T-helper 2 cell treated with Interferon-gamma antibody and Interleukin-4, amounts not matched to agents 5 μg/mL and 100 μg/mL, for 36 hours (primary cell): ENCODE data around the gene CAPRIN2.

ENCODE experiments used
- DNase-seq: peaks from one replicate; pipeline ENCODE4 v3.0.0; 2021; ENCODE audit warnings: low spot score
- H3K27ac Mint-ChIP-seq: one replicate; pipeline ENCODE4 v1.8.0; 2021; ENCODE audit warnings: mild to moderate bottlenecking, mixed read lengths
- H3K27me3 Mint-ChIP-seq: one replicate; pipeline ENCODE4 v1.8.0; 2021; ENCODE audit warnings: low read depth, mixed read lengths
- H3K36me3 Mint-ChIP-seq: one replicate; pipeline ENCODE4 v1.8.0; 2021; ENCODE audit warnings: low read depth, mixed read lengths
- H3K4me1 Mint-ChIP-seq: one replicate; pipeline ENCODE4 v1.8.0; 2021; ENCODE audit warnings: low read depth, mixed read lengths
- H3K4me3 Mint-ChIP-seq: one replicate; pipeline ENCODE4 v1.8.0; 2022; ENCODE audit warnings: mild to moderate bottlenecking, moderate library complexity, mixed read lengths
- H3K9me3 Mint-ChIP-seq: one replicate; pipeline ENCODE4 v1.8.0; 2021; ENCODE audit warnings: mixed read lengths

Gene CAPRIN2, protein sequence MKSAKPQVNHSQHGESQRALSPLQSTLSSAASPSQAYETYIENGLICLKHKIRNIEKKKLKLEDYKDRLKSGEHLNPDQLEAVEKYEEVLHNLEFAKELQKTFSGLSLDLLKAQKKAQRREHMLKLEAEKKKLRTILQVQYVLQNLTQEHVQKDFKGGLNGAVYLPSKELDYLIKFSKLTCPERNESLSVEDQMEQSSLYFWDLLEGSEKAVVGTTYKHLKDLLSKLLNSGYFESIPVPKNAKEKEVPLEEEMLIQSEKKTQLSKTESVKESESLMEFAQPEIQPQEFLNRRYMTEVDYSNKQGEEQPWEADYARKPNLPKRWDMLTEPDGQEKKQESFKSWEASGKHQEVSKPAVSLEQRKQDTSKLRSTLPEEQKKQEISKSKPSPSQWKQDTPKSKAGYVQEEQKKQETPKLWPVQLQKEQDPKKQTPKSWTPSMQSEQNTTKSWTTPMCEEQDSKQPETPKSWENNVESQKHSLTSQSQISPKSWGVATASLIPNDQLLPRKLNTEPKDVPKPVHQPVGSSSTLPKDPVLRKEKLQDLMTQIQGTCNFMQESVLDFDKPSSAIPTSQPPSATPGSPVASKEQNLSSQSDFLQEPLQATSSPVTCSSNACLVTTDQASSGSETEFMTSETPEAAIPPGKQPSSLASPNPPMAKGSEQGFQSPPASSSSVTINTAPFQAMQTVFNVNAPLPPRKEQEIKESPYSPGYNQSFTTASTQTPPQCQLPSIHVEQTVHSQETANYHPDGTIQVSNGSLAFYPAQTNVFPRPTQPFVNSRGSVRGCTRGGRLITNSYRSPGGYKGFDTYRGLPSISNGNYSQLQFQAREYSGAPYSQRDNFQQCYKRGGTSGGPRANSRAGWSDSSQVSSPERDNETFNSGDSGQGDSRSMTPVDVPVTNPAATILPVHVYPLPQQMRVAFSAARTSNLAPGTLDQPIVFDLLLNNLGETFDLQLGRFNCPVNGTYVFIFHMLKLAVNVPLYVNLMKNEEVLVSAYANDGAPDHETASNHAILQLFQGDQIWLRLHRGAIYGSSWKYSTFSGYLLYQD

DNA sequence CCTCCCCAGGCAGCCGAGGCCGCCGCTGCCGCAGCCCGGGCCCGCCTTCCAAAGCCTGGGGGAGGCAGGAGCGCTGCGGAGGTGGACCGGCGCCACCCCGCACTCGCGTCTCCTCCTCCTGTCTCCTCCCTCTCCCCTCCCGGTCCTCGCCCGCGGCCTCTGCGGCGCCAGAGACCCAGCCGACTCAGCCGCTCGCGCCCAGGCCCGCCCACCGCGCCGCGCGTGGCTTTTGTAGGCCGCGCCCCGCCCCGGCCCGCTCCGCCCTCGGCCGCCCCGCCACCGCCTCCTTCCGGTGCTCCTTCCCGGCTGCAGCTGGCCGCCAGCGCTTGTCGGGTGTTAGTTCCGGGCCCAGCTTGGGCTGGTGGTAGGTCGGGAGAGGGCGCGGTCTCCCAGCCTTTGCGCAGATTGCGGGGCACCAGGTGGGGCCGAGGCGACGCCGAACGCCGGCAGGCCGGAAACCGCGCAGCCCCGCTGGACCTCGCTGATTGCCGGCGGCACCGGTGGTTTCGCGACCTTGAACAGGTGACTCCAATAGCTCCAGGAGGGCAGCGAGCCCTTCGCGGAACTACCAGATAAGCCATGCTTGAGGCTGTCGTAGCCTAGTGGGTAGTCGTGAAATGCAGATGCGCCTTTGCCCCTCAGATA, at the start of gene CAPRIN2:
CAPRIN2 (minus strand) TSS at position 202 of the 645 bp plus-strand sequence. CDS start 1,431 bp downstream, outside the sequence.
- peak; percentile 95 for DNase-seq
- H3K4me1 Mint-ChIP-seq: peaks cover 40% of the 10 kb centered on the region
- no peaks in the 10 kb centered on the region for H3K27me3 Mint-ChIP-seq
- peaks cover 3% of the 10 kb centered on the region for H3K36me3 Mint-ChIP-seq
- H3K4me3 Mint-ChIP-seq: peak within 1 kb of the TSS; percentile 93
- no peaks in the 10 kb centered on the region for H3K9me3 Mint-ChIP-seq
- H3K27ac Mint-ChIP-seq: peak within 1 kb of the TSS; percentile 74

DNA sequence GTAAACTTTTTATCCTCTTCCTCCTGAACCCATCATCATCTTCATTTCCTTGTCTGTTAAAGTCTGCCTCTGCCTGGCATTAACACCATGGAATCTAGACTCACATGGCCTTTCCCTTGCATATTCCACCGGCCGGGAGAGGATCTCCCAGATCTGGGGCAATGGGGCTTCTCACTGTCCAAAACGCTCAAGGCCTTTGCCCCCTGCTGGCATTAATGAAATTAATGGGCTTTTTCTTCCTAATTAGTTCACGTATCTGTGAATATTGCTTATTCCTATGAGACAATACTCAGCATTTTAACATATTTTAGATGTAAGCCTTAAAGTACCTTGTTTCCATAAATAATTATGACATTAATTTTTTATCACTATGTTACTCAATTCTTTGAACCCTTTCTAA, 42.9 kb upstream of the CAPRIN2 start:
- Mint-ChIP-seq H3K4me3 (peak overlapping the region; percentile 37), H3K9me3 (no peaks in the 10 kb centered on the region), H3K27me3 (peaks cover 36% of the 10 kb centered on the region), H3K36me3 (no peaks in the 10 kb centered on the region), H3K27ac (no peak overlapping the region), H3K4me1 (peaks cover 21% of the 10 kb centered on the region)
- no peak for DNase-seq

DNA sequence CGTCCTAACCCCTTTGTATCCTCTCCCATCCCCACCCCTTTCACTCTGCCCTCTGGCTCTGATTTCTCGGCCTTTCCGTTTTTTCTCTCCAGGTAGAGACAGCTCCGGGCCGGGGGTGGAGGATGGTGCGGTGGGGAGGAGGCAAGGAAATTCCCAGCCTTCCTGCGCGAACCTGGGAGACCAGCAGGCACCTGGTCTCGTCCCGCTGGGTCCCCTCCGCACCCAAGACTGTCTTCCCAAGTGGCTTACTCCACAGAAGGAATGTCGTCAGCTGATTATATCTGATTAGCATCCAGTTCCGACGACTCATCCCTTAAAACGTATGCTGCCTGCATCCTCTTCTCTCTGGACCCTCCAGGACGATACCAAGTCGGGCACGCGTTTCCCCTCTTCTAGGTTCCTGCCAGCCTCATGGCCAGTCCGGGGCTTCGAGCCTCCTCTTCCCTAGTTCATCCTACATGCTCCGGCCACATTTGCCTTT, 42.2 kb upstream of the CAPRIN2 start:
- no peaks in the 10 kb centered on the region for H3K36me3 Mint-ChIP-seq
- H3K27ac Mint-ChIP-seq: no peak overlapping the region
- peak overlapping the region; percentile 70 for H3K4me3 Mint-ChIP-seq
- H3K9me3 Mint-ChIP-seq: no peaks in the 10 kb centered on the region
- H3K27me3 Mint-ChIP-seq: peaks cover 36% of the 10 kb centered on the region
- peaks cover 21% of the 10 kb centered on the region for H3K4me1 Mint-ChIP-seq
- DNase-seq: no peak

DNA sequence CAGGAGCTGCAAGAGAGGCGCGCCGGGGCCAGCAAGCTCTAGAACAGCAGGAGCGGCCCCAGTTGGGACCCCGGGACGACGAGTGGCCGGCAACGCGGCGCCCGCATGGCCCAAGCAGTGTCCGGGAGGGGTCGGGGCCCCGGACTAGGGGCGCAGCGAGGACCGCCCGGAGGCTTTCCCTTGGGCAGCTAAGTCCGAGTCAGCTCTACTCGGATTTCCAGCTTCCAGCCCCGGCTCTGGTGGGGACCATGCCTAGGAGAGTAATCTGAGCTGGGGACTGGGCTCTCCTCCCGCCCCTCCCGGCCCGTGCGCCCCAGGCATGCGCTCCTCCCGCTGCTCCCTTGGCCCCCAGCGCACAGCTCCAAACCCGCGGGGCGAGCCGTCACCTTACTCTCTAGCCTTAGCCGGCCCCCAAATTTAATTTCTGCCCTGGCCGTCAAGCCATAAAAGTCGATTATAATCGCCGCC, 41.6 kb upstream of the CAPRIN2 start:
- DNase-seq: no peak
- Mint-ChIP-seq H3K36me3 (no peaks in the 10 kb centered on the region), H3K4me3 (peak overlapping the region; percentile 81), H3K27me3 (peaks cover 36% of the 10 kb centered on the region), H3K9me3 (no peaks in the 10 kb centered on the region), H3K4me1 (peaks cover 21% of the 10 kb centered on the region), H3K27ac (no peak overlapping the region)

DNA sequence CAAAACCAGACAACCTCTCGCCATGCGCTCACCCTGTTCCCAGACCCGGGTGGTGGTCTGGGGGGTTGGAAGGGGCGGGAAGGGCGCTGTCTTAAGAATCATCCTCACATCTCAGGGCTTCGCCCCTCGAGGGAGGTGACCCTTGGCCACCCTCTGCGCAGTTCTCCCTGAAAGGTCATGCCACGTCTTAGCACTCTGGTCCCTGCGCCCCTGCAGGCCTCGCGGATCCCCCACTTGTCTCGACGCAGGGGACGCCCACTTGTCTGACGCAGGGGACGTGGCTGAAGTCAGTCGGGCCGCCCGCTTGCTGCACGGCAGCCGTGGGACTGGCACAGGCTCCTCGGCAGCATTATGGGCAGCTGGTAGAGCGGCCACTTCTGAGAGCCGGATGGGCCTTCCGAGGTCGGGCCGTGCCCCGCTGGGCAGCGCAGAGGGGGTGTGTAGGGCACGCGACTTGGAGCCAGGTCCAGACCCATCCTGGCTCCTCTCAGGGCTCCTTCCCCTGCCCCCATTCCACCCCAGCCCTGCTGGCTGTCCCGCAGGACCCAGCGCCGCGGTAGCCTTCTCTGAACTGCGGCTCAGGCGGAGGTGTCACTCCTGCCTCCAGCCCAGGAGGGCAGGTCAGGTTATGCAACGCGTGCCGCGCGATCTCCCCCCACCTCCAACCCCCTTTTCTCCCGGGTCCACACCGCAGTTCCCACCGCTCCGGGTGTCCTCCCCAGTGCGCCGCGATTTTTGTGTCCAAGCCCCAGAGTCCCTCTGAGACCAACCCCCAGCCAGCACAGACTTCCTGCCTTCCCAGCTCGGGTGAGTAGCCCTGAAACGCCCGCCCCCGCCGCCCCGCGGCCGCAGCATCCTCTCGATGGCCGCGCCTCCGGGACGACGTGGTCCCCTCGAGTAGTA, 40.9 kb upstream of the CAPRIN2 start:
- H3K4me3 Mint-ChIP-seq: peak overlapping the region; percentile 81
- H3K27me3 Mint-ChIP-seq: peaks cover 37% of the 10 kb centered on the region
- peak overlapping the region; percentile 69 for H3K27ac Mint-ChIP-seq
- no peaks in the 10 kb centered on the region for H3K9me3 Mint-ChIP-seq
- peaks cover 21% of the 10 kb centered on the region for H3K4me1 Mint-ChIP-seq
- peak; percentile 83 for DNase-seq
- H3K36me3 Mint-ChIP-seq: no peaks in the 10 kb centered on the region

DNA sequence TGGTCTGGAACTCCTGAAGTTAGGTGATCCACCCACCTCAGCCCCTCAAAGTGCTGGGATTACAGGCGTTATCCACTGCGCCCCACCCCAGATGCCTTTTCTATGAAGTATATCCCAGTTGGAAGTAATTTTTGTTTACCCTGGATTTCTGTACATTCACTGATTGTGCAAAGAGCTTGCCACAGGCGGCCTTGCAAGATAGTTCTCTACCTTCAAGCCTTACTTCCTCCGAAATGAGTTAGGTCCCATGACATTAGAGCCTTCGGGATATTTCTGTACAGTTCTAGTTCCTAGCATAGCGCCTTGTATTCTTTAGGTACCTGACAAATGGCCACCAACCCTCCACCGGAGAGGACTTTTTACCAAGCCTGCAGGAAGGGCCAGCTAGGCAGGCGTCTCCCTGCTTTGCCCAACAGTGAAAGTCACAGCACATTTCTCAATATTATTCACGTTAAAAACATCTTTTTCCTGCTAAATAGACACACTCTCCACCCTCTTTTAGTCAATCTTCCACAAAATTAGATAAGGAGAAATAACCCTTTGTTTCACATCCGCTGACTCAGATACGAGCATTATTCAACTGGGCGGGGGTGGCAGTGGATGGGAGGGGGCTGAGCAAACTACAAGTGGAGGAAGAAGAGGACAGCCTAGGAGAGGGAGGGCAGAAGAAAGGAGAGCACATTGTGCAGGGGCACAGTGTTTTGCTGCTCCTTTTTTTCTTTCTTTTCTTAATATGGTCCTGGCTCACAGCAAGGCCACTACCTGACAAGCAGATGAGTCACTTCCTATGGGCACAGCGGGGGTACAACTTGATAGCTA, 40.0 kb upstream of the CAPRIN2 start:
- H3K9me3 Mint-ChIP-seq: no peaks in the 10 kb centered on the region
- no peaks in the 10 kb centered on the region for H3K36me3 Mint-ChIP-seq
- peak; percentile 55 for DNase-seq
- peak overlapping the region; percentile 81 for H3K4me3 Mint-ChIP-seq
- H3K27me3 Mint-ChIP-seq: peaks cover 34% of the 10 kb centered on the region
- peak overlapping the region; percentile 78 for H3K27ac Mint-ChIP-seq
- peaks cover 21% of the 10 kb centered on the region for H3K4me1 Mint-ChIP-seq

DNA sequence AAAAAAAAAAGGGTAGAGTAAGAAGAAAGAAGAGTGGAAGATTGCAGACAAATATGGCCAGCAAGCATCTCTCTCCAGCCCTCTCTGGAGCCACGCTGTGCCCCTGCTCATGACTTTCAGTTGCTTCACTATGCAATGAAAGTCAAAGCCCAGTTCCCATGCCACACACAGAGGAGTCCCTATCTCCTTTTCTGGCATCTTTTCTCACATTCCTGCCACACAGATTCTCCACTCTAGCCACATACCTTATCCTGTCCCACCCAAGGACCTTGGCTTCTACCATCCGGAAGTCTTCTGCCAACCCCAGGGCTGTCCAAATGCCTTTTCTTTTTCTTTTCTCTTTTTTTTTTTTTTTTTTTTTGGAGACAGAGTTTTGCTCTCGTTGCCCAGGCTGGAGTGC, 39.3 kb upstream of the CAPRIN2 start:
- H3K9me3 Mint-ChIP-seq: no peaks in the 10 kb centered on the region
- peaks cover 34% of the 10 kb centered on the region for H3K27me3 Mint-ChIP-seq
- no peak overlapping the region for H3K27ac Mint-ChIP-seq
- H3K36me3 Mint-ChIP-seq: no peaks in the 10 kb centered on the region
- peaks cover 21% of the 10 kb centered on the region for H3K4me1 Mint-ChIP-seq
- no peak overlapping the region for H3K4me3 Mint-ChIP-seq
- no peak for DNase-seq

DNA sequence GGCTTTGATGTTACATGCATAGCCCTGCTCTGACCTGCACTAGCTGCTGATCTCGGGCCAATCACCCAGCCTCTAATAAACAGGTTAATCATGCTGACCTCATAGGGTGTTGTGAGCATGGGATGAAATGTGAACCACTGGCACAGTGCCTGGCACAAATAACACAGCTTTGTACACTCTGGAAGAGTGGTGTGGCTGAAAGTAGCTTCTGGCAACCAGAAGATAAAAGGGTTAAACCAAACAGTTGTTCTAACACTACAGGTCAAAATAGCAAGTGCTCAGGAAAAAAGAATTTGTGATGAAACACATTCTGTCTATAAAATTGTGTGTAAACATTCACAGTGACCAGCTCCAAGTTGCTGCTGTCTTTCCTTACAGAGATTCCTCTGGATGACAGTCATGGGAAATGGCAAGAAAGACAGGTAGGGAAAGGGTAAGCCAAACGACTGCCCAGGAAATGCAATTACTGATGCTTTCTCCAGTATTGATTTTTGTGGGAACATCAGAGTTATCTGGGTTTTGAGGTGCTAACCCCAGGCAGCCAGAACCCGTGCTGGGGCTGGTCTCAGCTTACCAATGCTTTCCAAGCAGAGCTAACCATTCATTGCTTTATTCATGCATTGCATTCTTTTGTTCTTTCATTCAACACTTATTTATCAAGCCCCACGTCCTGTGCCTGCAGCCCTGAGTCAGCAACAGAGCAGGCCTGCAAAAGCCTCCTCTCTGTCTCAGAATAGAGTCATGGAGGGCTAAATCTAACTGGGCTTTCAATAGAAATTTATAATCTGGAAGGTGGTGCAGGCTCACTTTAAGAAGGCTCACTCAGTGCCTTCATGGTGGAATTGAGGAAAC, 38.1 kb upstream of the CAPRIN2 start:
- no peaks in the 10 kb centered on the region for H3K36me3 Mint-ChIP-seq
- H3K27me3 Mint-ChIP-seq: peaks cover 29% of the 10 kb centered on the region
- no peak overlapping the region for H3K4me3 Mint-ChIP-seq
- H3K27ac Mint-ChIP-seq: no peak overlapping the region
- H3K9me3 Mint-ChIP-seq: no peaks in the 10 kb centered on the region
- H3K4me1 Mint-ChIP-seq: peaks cover 21% of the 10 kb centered on the region
- DNase-seq: no peak

DNA sequence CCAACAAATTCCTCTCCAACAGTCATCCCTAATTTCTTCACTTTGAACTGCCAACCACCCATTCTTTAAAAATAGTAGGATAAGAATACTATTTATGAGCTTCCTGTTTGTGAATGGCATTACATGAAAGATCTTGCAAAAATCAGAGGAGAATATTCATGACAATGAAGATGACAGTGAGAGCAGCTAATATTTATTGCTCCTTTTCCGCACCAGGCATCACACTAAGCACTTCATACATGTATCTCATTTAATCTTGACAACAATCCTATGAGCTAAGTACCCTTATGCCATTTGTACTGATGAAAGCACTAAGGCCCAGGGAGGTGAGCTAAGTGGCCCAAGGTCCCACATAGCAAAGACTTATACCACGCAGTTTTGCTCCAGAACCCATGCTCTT, 37.3 kb upstream of the CAPRIN2 start:
- peaks cover 24% of the 10 kb centered on the region for H3K27me3 Mint-ChIP-seq

DNA sequence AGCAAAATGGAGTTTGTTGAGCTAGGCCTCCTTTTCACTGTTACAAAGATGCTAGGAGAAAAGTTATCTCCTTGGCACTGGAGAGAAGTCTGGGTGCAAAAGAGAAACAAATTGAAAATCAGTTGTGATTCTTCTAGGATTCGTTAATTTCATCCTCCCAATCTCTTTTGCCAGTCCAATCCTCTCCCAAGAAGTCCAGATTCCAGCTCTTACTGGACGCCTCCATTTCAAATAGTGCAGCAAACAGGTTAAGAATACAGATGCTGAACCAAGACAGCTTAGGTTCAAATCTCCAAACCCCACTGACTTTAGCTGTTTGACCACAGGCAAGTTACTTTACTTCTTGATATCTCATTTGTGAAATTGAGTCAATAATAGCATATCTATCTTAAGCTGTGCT, 34.0 kb upstream of the CAPRIN2 start:
- no peak overlapping the region for H3K4me3 Mint-ChIP-seq
- no peak for DNase-seq
- H3K4me1 Mint-ChIP-seq: peaks cover 4% of the 10 kb centered on the region
- no peaks in the 10 kb centered on the region for H3K36me3 Mint-ChIP-seq
- H3K27ac Mint-ChIP-seq: no peak overlapping the region
- H3K9me3 Mint-ChIP-seq: no peaks in the 10 kb centered on the region
- H3K27me3 Mint-ChIP-seq: peaks cover 30% of the 10 kb centered on the region

More for the DNA sequence above, 37.3 kb upstream of the CAPRIN2 start:
- DNase-seq: no peak
- no peaks in the 10 kb centered on the region for H3K9me3 Mint-ChIP-seq
- H3K4me3 Mint-ChIP-seq: no peak overlapping the region
- H3K27ac Mint-ChIP-seq: no peak overlapping the region
- H3K4me1 Mint-ChIP-seq: peaks cover 20% of the 10 kb centered on the region
- no peaks in the 10 kb centered on the region for H3K36me3 Mint-ChIP-seq

DNA sequence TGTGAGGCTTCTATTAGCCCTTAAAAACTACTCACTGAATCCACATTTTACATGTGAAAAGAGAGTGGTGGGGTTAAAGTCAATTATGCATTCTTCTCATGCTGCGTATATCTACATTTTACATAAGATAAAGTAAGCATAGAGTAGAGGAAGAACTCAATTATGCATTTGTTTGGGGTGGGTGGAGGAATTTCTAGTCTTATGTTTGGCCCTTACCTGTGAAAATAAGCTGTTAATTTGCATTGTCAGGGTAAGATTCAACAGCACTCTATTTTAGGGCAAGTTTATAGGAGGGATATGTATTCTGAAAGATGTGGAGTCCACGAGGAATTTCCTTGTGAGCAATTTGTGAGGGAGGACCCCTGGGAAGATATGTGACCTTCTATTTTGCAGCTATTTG, 30.9 kb upstream of the CAPRIN2 start:
- Mint-ChIP-seq H3K4me1 (no peaks in the 10 kb centered on the region), H3K36me3 (no peaks in the 10 kb centered on the region), H3K9me3 (no peaks in the 10 kb centered on the region), H3K27ac (no peak overlapping the region), H3K27me3 (peaks cover 24% of the 10 kb centered on the region), H3K4me3 (no peak overlapping the region)
- DNase-seq: no peak
